H9 (cell line): ENCODE data around the gene TDP1. TPM values are rescaled to one million over a fixed set of nuclear protein-coding genes. Genes with fewer than 3 reads are reported as not detected.

Source experiments
- DNase-seq: peaks from one replicate; pipeline ENCODE4 v3.0.0-alpha.2; 2017
- H2AFZ ChIP-seq: one replicate; pipeline ENCODE4 v1.6.1; 2013; ENCODE audit warnings: mild to moderate bottlenecking, low read length, control low read depth, moderate library complexity
- H2AK5ac ChIP-seq: 2 replicates; pipeline ENCODE4 v1.6.1; 2013; ENCODE audit warnings: low read length, control low read depth, mixed read lengths; ENCODE audit not compliant: insufficient read length
- H2BK120ac ChIP-seq: one replicate; pipeline ENCODE4 v1.6.1; 2013; ENCODE audit warnings: low read depth, mild to moderate bottlenecking, low read length, control low read depth, inconsistent platforms; ENCODE audit not compliant: poor library complexity, severe bottlenecking
- H2BK12ac ChIP-seq: 2 replicates; pipeline ENCODE4 v1.6.1; 2013; ENCODE audit warnings: low read length, control low read depth, mixed read lengths, low read depth; ENCODE audit not compliant: insufficient read length
- H2BK15ac ChIP-seq: 2 replicates; pipeline ENCODE4 v1.6.1; 2013; ENCODE audit warnings: low read depth, low read length, control low read depth
- H2BK20ac ChIP-seq: one replicate; pipeline ENCODE4 v1.6.1; 2013; ENCODE audit warnings: low read depth, mild to moderate bottlenecking, low read length, control low read depth, inconsistent platforms; ENCODE audit not compliant: poor library complexity, severe bottlenecking
- H2BK5ac ChIP-seq: 2 replicates; pipeline ENCODE4 v1.6.1; 2013; ENCODE audit warnings: low read length, control low read depth, mixed read lengths; ENCODE audit not compliant: insufficient read length
- H3K14ac ChIP-seq: 2 replicates; pipeline ENCODE4 v1.6.1; 2013; ENCODE audit warnings: low read length, control low read depth; ENCODE audit not compliant: insufficient read depth
- H3K18ac ChIP-seq: 2 replicates; pipeline ENCODE4 v1.6.1; 2013; ENCODE audit warnings: low read depth, mild to moderate bottlenecking, mixed read lengths, low read length, control low read depth; ENCODE audit not compliant: insufficient read length
- H3K23ac ChIP-seq: 2 replicates; pipeline ENCODE4 v1.6.1; 2013; ENCODE audit warnings: low read length, control low read depth, mixed read lengths, low read depth; ENCODE audit not compliant: insufficient read length
- H3K23me2 ChIP-seq: 2 replicates; pipeline ENCODE4 v1.6.1; 2013; ENCODE audit warnings: low read depth, mild to moderate bottlenecking, mixed read lengths, low read length, control low read depth; ENCODE audit not compliant: insufficient read length, poor library complexity, severe bottlenecking
- H3K27ac ChIP-seq: 2 replicates; pipeline ENCODE4 v1.5.1; 2013; ENCODE audit warnings: low read length, control low read depth, mixed read lengths, low read depth; ENCODE audit not compliant: insufficient read length
- H3K27me3 ChIP-seq: 2 replicates; pipeline ENCODE4 v1.6.1; 2013; ENCODE audit warnings: low read length, control low read depth, inconsistent platforms; ENCODE audit not compliant: insufficient read depth
- H3K4ac ChIP-seq: 2 replicates; pipeline ENCODE4 v1.6.1; 2013; ENCODE audit warnings: low read depth, mild to moderate bottlenecking, control low read depth, inconsistent platforms, low read length, moderate library complexity
- H3K4me1 ChIP-seq: 2 replicates; pipeline ENCODE4 v1.6.1; 2013; ENCODE audit warnings: low read length, control low read depth, inconsistent platforms; ENCODE audit not compliant: insufficient read depth
- H3K4me2 ChIP-seq: 2 replicates; pipeline ENCODE4 v1.6.1; 2013; ENCODE audit warnings: low read length, control low read depth, mixed read lengths; ENCODE audit not compliant: insufficient read length, insufficient read depth
- H3K56ac ChIP-seq: 2 replicates; pipeline ENCODE4 v1.6.1; 2013; ENCODE audit warnings: low read depth, mild to moderate bottlenecking, mixed read lengths, low read length, control low read depth; ENCODE audit not compliant: insufficient read length
- H3K79me1 ChIP-seq: 2 replicates; pipeline ENCODE4 v1.6.1; 2013; ENCODE audit warnings: low read depth, mild to moderate bottlenecking, moderate library complexity, low read length, control low read depth, inconsistent platforms; ENCODE audit not compliant: insufficient read depth, poor library complexity, severe bottlenecking
- H3K79me2 ChIP-seq: 2 replicates; pipeline ENCODE4 v1.6.1; 2013; ENCODE audit warnings: low read length, control low read depth, inconsistent platforms; ENCODE audit not compliant: insufficient read depth
- H3K9ac ChIP-seq: 2 replicates; pipeline ENCODE4 v1.6.1; 2013; ENCODE audit warnings: low read length, control low read depth, mixed read lengths; ENCODE audit not compliant: insufficient read length; ENCODE audit errors: extremely low read depth
- H3K9me3 ChIP-seq: one replicate; pipeline ENCODE4 v1.6.1; 2013; ENCODE audit warnings: low read depth, low read length, inconsistent platforms; ENCODE audit not compliant: control insufficient read depth
- H3T11ph ChIP-seq: one replicate; pipeline ENCODE4 v1.6.1; 2013; ENCODE audit warnings: mild to moderate bottlenecking, low read length, control low read depth, inconsistent platforms
- H4K20me1 ChIP-seq: one replicate; pipeline ENCODE4 v1.6.1; 2013; ENCODE audit not compliant: control insufficient read depth, insufficient read length, insufficient read depth
- H4K5ac ChIP-seq: 2 replicates; pipeline ENCODE4 v1.6.1; 2013; ENCODE audit warnings: low read depth, mild to moderate bottlenecking, mixed read lengths, low read length, control low read depth; ENCODE audit not compliant: insufficient read length
- H4K8ac ChIP-seq: replicated peaks from 2 replicates; pipeline ENCODE4 v1.6.1; 2013; ENCODE audit warnings: low read length, control low read depth, mixed read lengths, low read depth; ENCODE audit not compliant: insufficient read length
- H4K91ac ChIP-seq: 2 replicates; pipeline ENCODE4 v1.6.1; 2013; ENCODE audit warnings: low read depth, mild to moderate bottlenecking, moderate library complexity, mixed read lengths, low read length, control low read depth; ENCODE audit not compliant: insufficient read length
- H3K27ac Mint-ChIP-seq, 3 experiments: 2 replicates in 2 of 3; 3 replicates in 1 of 3; pipeline ENCODE4 v1.8.0; 2020 to 2021; ENCODE audit warnings: mixed read lengths in 3 of 3, mild to moderate bottlenecking in 1 of 3, moderate library complexity in 1 of 3
- H3K27me3 Mint-ChIP-seq: 2 replicates; pipeline ENCODE4 v1.8.0; 2021; ENCODE audit warnings: low read depth, mild to moderate bottlenecking, moderate library complexity, mixed read lengths
- H3K36me3 Mint-ChIP-seq, 3 experiments: 2 replicates in 2 of 3; 3 replicates in 1 of 3; pipeline ENCODE4 v1.8.0; 2020 to 2021; ENCODE audit warnings: low read depth in 3 of 3, mixed read lengths in 3 of 3; ENCODE audit not compliant: insufficient read depth in 1 of 3
- H3K4me1 Mint-ChIP-seq, 2 experiments: 2 replicates each; pipeline ENCODE4 v1.8.0; 2020; ENCODE audit warnings: mixed read lengths in 2 of 2
- H3K4me3 Mint-ChIP-seq, 2 experiments: 2 replicates in 1 of 2; 3 replicates in 1 of 2; pipeline ENCODE4 v1.8.0; 2020 to 2021; ENCODE audit warnings: mild to moderate bottlenecking in 2 of 2, mixed read lengths in 2 of 2, moderate library complexity in 1 of 2
- H3K9me3 Mint-ChIP-seq, 2 experiments: 2 replicates in 1 of 2; 3 replicates in 1 of 2; pipeline ENCODE4 v1.8.0; 2020; ENCODE audit warnings: mild to moderate bottlenecking in 2 of 2, mixed read lengths in 2 of 2, moderate library complexity in 1 of 2
- CTCF ChIP-seq: fragments of 200-600 bp; sonication (generic); conservative IDR thresholded peaks from 3 replicates; pipeline ENCODE4 v1.8.0; 2021; ENCODE audit warnings: antibody characterized with exemption, mild to moderate bottlenecking
- WGBS: extraction: QIAGEN DNeasy Blood & Tissue Kit; methylation state at CpG from one replicate; pipeline ENCODE4 v1.1.7; 2013; ENCODE audit warnings: missing lambda C conversion rate, low lambda C conversion rate, mixed read lengths; ENCODE audit not compliant: insufficient read length; ENCODE audit errors: extremely low coverage; 5-methylcytosine and 5-hydroxymethylcytosine counted together
- total RNA-seq: library from RNA; stranded (reverse); gene quantifications from 2 replicates; pipeline ENCODE4 v1.2.1, GENCODE V29; 2021

TDP1 gene
- total RNA-seq, 1 experiment from 2014 or later = 53.4 TPM

DNA sequence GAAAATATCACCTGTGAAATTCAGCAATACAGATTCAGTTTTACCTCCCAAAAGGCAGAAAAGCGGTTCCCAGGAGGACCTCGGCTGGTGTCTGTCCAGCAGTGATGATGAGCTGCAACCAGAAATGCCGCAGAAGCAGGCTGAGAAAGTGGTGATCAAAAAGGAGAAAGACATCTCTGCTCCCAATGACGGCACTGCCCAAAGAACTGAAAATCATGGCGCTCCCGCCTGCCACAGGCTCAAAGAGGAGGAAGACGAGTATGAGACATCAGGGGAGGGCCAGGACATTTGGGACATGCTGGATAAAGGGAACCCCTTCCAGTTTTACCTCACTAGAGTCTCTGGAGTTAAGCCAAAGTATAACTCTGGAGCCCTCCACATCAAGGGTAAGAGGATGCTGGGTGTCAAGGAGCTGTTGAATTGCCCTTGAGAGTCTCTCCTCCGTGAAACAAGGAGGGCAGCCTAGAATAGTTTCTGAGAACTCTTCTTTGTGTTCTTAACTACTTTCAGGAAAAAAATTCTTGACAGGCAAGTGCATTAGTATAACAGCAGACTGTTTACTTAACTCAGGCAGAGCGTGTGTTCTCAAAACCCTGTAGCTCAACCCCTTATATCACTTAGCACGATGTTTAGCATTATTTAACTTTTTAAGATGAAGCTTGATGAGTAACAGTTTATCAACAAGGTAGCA, 7.7 kb downstream of the TDP1 start:
- H4K5ac ChIP-seq = no peak overlapping the region
- H3K4ac ChIP-seq = no peak overlapping the region
- H2AFZ ChIP-seq = no peak overlapping the region
- no peak overlapping the region for H3K23ac ChIP-seq
- H3K4me3 Mint-ChIP-seq = no peak overlapping the region
- no peaks in the 10 kb centered on the region for H3K9me3 Mint-ChIP-seq
- H2BK20ac ChIP-seq = no peak overlapping the region
- H2BK120ac ChIP-seq = no peak overlapping the region
- no peak overlapping the region for H2BK12ac ChIP-seq
- H4K8ac ChIP-seq = no peak overlapping the region
- H3K27me3 Mint-ChIP-seq = no peaks in the 10 kb centered on the region
- H3K79me2 ChIP-seq = no peaks in the 10 kb centered on the region
- no peak overlapping the region for H3K14ac ChIP-seq
- peaks cover 12 to 19% of the 10 kb centered on the region in 2 experiments for H3K4me1 Mint-ChIP-seq
- no peaks in the 10 kb centered on the region for H3K4me1 ChIP-seq
- no peak for DNase-seq
- H3K27me3 ChIP-seq = no peaks in the 10 kb centered on the region
- no peak overlapping the region for H4K91ac ChIP-seq
- WGBS = no CpG with 5 or more reads among the region's 10 CpGs
- peaks cover 23 to 57% (median 50%) of the 10 kb centered on the region in 3 experiments; a peak in 6 of 7 replicates for H3K36me3 Mint-ChIP-seq
- no peaks in the 10 kb centered on the region for H3K23me2 ChIP-seq
- no peaks in the 10 kb centered on the region for H3K9me3 ChIP-seq
- H3K18ac ChIP-seq = no peak overlapping the region
- no peak overlapping the region; a peak in 1 of 7 replicates for H3K27ac Mint-ChIP-seq
- no peak overlapping the region for H2AK5ac ChIP-seq
- H3K4me2 ChIP-seq = no peak overlapping the region
- H3K9ac ChIP-seq = no peak overlapping the region
- H2BK15ac ChIP-seq = no peak overlapping the region
- no peak overlapping the region for H3T11ph ChIP-seq
- no peak overlapping the region for H3K27ac ChIP-seq
- no peaks in the 10 kb centered on the region for H4K20me1 ChIP-seq
- no peak overlapping the region for H2BK5ac ChIP-seq
- H3K56ac ChIP-seq = no peak overlapping the region
- H3K79me1 ChIP-seq = no peaks in the 10 kb centered on the region
- TF ChIP-seq CTCF = no peak
